PC-9 (cell line): ENCODE results near the gene RANGAP1.

Experiments used
- EZH2 ChIP-seq: fragments of 200-600 bp; sonication (generic); IDR thresholded peaks from 2 replicates; pipeline ENCODE4 v1.8.0; 2017; ENCODE audit warnings: antibody characterized with exemption, low read depth
- TF ChIP-seq, protein P1 (sequence below): fragments of 200-600 bp; sonication (generic); conservative IDR thresholded peaks from 2 replicates; pipeline ENCODE4 v1.6.1; 2017; ENCODE audit warnings: mixed run types, antibody characterized with exemption, mild to moderate bottlenecking, moderate library complexity

DNA sequence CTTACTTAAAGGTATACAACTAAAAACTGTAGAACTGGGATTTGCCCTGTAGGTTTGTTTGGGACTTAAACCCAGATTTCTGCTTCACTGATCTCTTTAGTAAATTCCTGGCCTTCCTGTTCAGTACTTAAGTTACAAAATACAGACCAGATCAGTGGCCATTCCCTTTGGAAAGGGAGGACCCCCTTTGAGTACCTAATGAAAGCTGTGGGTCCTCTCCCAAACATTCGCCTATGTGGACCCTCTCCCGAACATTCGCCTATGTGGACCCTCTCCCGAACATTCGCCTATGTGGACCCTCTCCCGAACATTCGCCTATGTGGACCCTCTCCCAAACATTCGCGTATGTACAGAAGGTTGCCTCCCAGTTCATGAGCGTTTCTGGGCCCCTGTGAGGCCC is 70.6 kb downstream of the RANGAP1 start:
- TF ChIP-seq, protein P1, sequence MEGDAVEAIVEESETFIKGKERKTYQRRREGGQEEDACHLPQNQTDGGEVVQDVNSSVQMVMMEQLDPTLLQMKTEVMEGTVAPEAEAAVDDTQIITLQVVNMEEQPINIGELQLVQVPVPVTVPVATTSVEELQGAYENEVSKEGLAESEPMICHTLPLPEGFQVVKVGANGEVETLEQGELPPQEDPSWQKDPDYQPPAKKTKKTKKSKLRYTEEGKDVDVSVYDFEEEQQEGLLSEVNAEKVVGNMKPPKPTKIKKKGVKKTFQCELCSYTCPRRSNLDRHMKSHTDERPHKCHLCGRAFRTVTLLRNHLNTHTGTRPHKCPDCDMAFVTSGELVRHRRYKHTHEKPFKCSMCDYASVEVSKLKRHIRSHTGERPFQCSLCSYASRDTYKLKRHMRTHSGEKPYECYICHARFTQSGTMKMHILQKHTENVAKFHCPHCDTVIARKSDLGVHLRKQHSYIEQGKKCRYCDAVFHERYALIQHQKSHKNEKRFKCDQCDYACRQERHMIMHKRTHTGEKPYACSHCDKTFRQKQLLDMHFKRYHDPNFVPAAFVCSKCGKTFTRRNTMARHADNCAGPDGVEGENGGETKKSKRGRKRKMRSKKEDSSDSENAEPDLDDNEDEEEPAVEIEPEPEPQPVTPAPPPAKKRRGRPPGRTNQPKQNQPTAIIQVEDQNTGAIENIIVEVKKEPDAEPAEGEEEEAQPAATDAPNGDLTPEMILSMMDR = no peak
- TF ChIP-seq EZH2 = no peak
